HuH-7.5 (cell line): ENCODE results near the gene MT2A.
A peak's percentile ranks its signal among the peaks of the same experiment; 100 is the strongest.
"Not testable (repeated sequence)": the region's sequence is repeated elsewhere in the genome, so short reads cannot be mapped to it uniquely, and the experiment has no call there.

Source experiments
- DNase-seq: peaks from one replicate; pipeline ENCODE4 v3.0.0; 2011; ENCODE audit warnings: low spot score

MT2A gene

GRCh38 chr16:56621665-56622445, 13.5 kb downstream of the MT2A start:
- not testable (repeated sequence) for DNase-seq

- DNase-seq: not testable (repeated sequence)
These were observed 14.8 kb downstream of the MT2A start for GRCh38 chr16:56623184-56623583.

- no peak for DNase-seq
These were observed 15.3 kb downstream of the MT2A start for GRCh38 chr16:56623637-56624036.

- peak; percentile 59 for DNase-seq
These were observed 17.0 kb downstream of the MT2A start, which contains the start of gene MT1E for GRCh38 chr16:56625140-56625942. Gene MT1E, plus strand, starts transcription at chr16:56625781. Its CDS starts 71 bp downstream, at chr16:56625852.

GRCh38 chr16:56625943-56626654, 17.7 kb downstream of the MT2A start:
- DNase-seq: no peak

- DNase-seq: no peak
These were observed 18.3 kb downstream of the MT2A start for GRCh38 chr16:56626685-56627084.

GRCh38 chr16:56628486-56629350, 20.3 kb downstream of the MT2A start:
- DNase-seq: no peak

- no peak for DNase-seq
These were observed 21.1 kb downstream of the MT2A start for GRCh38 chr16:56629531-56629930.

- DNase-seq: no peak
These were observed 21.8 kb downstream of the MT2A start for GRCh38 chr16:56630134-56630533.

GRCh38 chr16:56631197-56631596, 22.8 kb downstream of the MT2A start:
- no peak for DNase-seq

- no peak for DNase-seq
These were observed 23.4 kb downstream of the MT2A start for GRCh38 chr16:56631832-56632155.

- DNase-seq: no peak
These were observed 23.9 kb downstream of the MT2A start, which contains the start of gene MT1M for GRCh38 chr16:56632156-56632847. Gene MT1M, plus strand, starts transcription at chr16:56632659. Its CDS starts 73 bp downstream, at chr16:56632732.

- DNase-seq: no peak
These were observed 24.5 kb downstream of the MT2A start for GRCh38 chr16:56632848-56633365.

- DNase-seq: no peak
These were observed 25.2 kb downstream of the MT2A start for GRCh38 chr16:56633535-56633934.

- DNase-seq: no peak
These were observed 26.5 kb downstream of the MT2A start for GRCh38 chr16:56634715-56635440.

GRCh38 chr16:56635441-56635967, 27.1 kb downstream of the MT2A start:
- DNase-seq: no peak

GRCh38 chr16:56636616-56637413, 28.4 kb downstream of the MT2A start:
- no peak for DNase-seq

GRCh38 chr16:56637814-56638750, 29.7 kb downstream of the MT2A start, which contains the start of gene MT1A:
Gene MT1A, plus strand, starts transcription at chr16:56638666. Its CDS starts 73 bp downstream, at chr16:56638739.
- DNase-seq: peak; percentile 52
